ENCODE data around the gene CLK2. TPM values are rescaled to one million over a fixed set of nuclear protein-coding genes. Genes with fewer than 3 reads are reported as not detected.

CLK2 gene
- total and polyA plus RNA-seq, 2 of the 13 experiments (the other 11 are each of a cell fraction or from before 2014, with no cell fraction given) = 20.1 to 73.5 TPM

DNA sequence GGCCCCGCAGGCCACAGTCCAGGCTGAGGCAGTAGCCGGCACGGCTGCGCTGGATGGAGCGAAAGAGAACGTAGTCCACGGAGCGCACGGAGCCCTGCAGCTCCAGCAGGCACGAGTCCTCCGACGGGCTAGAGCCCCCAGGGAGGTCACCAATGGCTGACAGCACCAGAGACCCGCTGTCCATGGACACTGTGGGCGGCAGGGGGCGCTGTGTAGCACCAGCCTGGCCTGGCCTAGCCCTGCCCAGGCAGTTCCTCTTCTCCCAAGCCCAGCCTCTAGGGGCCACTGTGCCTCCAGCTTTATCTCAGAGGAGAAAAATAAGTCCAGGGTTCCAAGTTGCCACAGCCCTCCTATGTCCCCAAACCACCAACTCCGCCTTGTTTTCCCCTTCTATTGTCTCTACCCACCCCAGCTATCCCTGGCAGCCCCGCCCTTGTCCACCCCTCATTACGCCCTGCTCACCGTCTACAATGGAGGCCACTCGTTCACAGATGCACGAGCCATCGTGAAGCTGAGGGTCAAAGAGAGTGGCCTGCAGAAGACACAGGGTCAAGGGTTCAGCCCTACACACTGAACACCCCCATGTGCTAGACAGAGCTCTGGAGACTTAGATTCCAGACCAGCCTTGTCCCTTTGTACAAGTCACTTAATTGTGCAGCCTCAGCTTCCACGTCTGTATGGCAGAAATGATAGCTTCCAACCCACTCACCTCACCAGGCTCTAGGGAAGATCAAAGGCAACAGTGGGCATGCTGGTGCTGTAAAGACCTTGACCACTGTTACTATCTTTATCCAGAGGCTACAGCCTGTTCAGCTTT lies 22.5 kb downstream of the CLK2 start (continued):
- TF ChIP-seq LRRFIP1 (CRISPR knock-in tag; conservative IDR thresholded peaks at IDR 0.05) = no peak
- peak; percentile 63 for TF ChIP-seq ZFY (CRISPR knock-in tag; IDR thresholded peaks at IDR 0.05)
- TF ChIP-seq NCOA5 (CRISPR knock-in tag; IDR thresholded peaks at IDR 0.05) = no peak
- TF ChIP-seq PITX1 (CRISPR knock-in tag; IDR thresholded peaks at IDR 0.05) = peak; percentile 56; the same call in 1 of the 2 replicates
- TF ChIP-seq, protein P1, sequence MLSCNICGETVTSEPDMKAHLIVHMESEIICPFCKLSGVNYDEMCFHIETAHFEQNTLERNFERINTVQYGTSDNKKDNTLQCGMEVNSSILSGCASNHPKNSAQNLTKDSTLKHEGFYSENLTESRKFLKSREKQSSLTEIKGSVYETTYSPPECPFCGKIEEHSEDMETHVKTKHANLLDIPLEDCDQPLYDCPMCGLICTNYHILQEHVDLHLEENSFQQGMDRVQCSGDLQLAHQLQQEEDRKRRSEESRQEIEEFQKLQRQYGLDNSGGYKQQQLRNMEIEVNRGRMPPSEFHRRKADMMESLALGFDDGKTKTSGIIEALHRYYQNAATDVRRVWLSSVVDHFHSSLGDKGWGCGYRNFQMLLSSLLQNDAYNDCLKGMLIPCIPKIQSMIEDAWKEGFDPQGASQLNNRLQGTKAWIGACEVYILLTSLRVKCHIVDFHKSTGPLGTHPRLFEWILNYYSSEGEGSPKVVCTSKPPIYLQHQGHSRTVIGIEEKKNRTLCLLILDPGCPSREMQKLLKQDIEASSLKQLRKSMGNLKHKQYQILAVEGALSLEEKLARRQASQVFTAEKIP (CRISPR knock-in tag; IDR thresholded peaks at IDR 0.05; ENCODE audit: borderline replicate concordance) = no peak
- peak; percentile 54; the same call in 1 of the 2 replicates for TF ChIP-seq RFXAP (CRISPR knock-in tag; IDR thresholded peaks at IDR 0.05; ENCODE audit: borderline replicate concordance)
- TF ChIP-seq, protein P2, sequence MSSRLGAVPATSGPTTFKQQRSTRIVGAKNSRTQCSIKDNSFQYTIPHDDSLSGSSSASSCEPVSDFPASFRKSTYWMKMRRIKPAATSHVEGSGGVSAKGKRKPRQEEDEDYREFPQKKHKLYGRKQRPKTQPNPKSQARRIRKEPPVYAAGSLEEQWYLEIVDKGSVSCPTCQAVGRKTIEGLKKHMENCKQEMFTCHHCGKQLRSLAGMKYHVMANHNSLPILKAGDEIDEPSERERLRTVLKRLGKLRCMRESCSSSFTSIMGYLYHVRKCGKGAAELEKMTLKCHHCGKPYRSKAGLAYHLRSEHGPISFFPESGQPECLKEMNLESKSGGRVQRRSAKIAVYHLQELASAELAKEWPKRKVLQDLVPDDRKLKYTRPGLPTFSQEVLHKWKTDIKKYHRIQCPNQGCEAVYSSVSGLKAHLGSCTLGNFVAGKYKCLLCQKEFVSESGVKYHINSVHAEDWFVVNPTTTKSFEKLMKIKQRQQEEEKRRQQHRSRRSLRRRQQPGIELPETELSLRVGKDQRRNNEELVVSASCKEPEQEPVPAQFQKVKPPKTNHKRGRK (CRISPR knock-in tag; IDR thresholded peaks at IDR 0.05) = no peak
- peak; percentile 17; the same call in 1 of the 2 replicates for TF ChIP-seq FOXA3 (CRISPR knock-in tag; IDR thresholded peaks at IDR 0.05)
- TF ChIP-seq, protein P3, sequence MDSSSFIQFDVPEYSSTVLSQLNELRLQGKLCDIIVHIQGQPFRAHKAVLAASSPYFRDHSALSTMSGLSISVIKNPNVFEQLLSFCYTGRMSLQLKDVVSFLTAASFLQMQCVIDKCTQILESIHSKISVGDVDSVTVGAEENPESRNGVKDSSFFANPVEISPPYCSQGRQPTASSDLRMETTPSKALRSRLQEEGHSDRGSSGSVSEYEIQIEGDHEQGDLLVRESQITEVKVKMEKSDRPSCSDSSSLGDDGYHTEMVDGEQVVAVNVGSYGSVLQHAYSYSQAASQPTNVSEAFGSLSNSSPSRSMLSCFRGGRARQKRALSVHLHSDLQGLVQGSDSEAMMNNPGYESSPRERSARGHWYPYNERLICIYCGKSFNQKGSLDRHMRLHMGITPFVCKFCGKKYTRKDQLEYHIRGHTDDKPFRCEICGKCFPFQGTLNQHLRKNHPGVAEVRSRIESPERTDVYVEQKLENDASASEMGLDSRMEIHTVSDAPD (CRISPR knock-in tag; IDR thresholded peaks at IDR 0.05) = peak; percentile 51; the same call in 1 of the 2 replicates
- no peak for TF ChIP-seq ZNF737 (CRISPR knock-in tag; IDR thresholded peaks at IDR 0.05; ENCODE audit: borderline replicate concordance)
- TF ChIP-seq STAT6 (CRISPR knock-in tag; IDR thresholded peaks at IDR 0.05; ENCODE audit: borderline replicate concordance) = no peak
- TF ChIP-seq, protein P4, sequence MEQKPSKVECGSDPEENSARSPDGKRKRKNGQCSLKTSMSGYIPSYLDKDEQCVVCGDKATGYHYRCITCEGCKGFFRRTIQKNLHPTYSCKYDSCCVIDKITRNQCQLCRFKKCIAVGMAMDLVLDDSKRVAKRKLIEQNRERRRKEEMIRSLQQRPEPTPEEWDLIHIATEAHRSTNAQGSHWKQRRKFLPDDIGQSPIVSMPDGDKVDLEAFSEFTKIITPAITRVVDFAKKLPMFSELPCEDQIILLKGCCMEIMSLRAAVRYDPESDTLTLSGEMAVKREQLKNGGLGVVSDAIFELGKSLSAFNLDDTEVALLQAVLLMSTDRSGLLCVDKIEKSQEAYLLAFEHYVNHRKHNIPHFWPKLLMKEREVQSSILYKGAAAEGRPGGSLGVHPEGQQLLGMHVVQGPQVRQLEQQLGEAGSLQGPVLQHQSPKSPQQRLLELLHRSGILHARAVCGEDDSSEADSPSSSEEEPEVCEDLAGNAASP (CRISPR knock-in tag; IDR thresholded peaks at IDR 0.05; ENCODE audit: borderline replicate concordance) = 0 out of 2 replicates have a peak, but pooled peaks have one; percentile 39
- 0 out of 2 replicates have a peak, but pooled peaks have one; percentile 64 for TF ChIP-seq HNRNPL (IDR thresholded peaks at IDR 0.05; ENCODE audit: low read depth, low read length)
- no peak for TF ChIP-seq FOSL1 (CRISPR knock-in tag; IDR thresholded peaks at IDR 0.05; ENCODE audit: borderline replicate concordance)
- peak; percentile 51; the same call in 1 of the 2 replicates for TF ChIP-seq ZNF274 (CRISPR knock-in tag; IDR thresholded peaks at IDR 0.05)
- TF ChIP-seq CAMTA2 (CRISPR knock-in tag; IDR thresholded peaks at IDR 0.05; ENCODE audit: borderline replicate concordance) = no peak

Measured in HepG2 (cell line).